ENCODE data around the gene PAIP2. TPM values are rescaled to one million over a fixed set of nuclear protein-coding genes. Genes with fewer than 3 reads are reported as not detected.
A peak's percentile ranks its signal among the peaks of the same experiment; 100 is the strongest.

Gene PAIP2
- total and polyA plus RNA-seq, 9 donors = 68.4 to 142 (median 104) TPM

DNA sequence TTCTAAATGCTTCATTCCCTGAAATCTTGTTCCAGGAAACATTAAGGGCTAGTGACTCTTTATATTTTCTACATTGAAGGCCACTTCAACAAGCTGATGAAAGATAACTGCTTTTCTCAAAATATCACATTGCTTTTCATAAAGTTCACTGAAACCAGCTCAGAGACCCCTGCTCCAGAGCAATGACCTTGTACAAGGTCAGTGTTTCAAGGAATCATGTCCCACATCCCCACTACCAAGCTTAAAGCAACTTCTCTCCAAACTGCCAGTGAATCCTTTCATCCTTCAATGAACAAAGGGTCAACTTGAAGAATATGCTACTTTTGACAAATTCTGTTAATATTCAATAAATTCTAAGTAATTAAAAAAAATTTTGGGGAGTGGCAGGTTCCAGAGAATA lies 74.2 kb downstream of the PAIP2 start:
- Histone ChIP-seq H3K27me3 (no peaks in the 10 kb centered on the region), H3K9me3 (no peaks in the 10 kb centered on the region), H3K36me3 (no peaks in the 10 kb centered on the region), H3K4me1 (ENCODE audit: insufficient read depth) (peaks cover 5% of the 10 kb centered on the region), H3K4me3 (no peak overlapping the region), H3K27ac (no peak overlapping the region)
- intact Hi-C loops (cut with DNase I) = loop anchor here in 1 of 4 donors (5.0 kb wide), 1 partner anchor 101 kb away; no protein-coding TSS in a partner anchor
- DNase-seq = no peak
- TF ChIP-seq EP300 (IDR thresholded peaks at IDR 0.05) = no peak
- TF ChIP-seq POLR2A (IDR thresholded peaks at IDR 0.05) = no peak

DNA sequence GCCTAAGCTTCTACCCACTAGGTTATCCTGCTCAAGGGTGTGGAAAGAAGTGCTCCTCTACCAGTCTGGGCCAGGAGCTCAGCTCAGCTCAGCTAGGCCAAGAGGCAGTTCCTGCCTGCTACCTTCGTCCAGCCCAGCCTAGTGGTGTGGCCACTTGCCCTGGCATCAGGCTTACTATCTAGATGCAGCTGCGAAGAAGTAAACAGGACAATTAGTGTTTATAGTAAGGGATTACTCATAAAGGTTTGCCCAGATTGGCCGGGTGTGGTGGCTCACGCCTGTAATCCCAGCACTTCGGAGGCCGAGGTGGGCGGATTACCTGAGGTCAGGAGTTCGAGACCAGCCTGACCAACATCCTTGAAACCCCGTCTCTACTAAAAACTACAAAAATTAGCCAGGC lies 75.0 kb downstream of the PAIP2 start:
- H3K36me3 ChIP-seq = no peaks in the 10 kb centered on the region
- intact Hi-C loops (cut with DNase I) = loop anchor here in 1 of 4 donors (5.0 kb wide), 1 partner anchor 101 kb away; no protein-coding TSS in a partner anchor
- H3K4me3 ChIP-seq = no peak overlapping the region
- no peak for DNase-seq
- no peaks in the 10 kb centered on the region for H3K27me3 ChIP-seq
- no peaks in the 10 kb centered on the region for H3K9me3 ChIP-seq
- 71 to 82% (median 80%) methylated on average over 9 of the region's 9 CpGs for WGBS, 3 donors
- H3K4me1 ChIP-seq (ENCODE audit: insufficient read depth) = peaks cover 5% of the 10 kb centered on the region
- TF ChIP-seq POLR2A (IDR thresholded peaks at IDR 0.05) (no peak), EP300 (IDR thresholded peaks at IDR 0.05) (no peak)
- TF ChIP-seq, protein P1, sequence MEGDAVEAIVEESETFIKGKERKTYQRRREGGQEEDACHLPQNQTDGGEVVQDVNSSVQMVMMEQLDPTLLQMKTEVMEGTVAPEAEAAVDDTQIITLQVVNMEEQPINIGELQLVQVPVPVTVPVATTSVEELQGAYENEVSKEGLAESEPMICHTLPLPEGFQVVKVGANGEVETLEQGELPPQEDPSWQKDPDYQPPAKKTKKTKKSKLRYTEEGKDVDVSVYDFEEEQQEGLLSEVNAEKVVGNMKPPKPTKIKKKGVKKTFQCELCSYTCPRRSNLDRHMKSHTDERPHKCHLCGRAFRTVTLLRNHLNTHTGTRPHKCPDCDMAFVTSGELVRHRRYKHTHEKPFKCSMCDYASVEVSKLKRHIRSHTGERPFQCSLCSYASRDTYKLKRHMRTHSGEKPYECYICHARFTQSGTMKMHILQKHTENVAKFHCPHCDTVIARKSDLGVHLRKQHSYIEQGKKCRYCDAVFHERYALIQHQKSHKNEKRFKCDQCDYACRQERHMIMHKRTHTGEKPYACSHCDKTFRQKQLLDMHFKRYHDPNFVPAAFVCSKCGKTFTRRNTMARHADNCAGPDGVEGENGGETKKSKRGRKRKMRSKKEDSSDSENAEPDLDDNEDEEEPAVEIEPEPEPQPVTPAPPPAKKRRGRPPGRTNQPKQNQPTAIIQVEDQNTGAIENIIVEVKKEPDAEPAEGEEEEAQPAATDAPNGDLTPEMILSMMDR (IDR thresholded peaks at IDR 0.05) = no peak
- H3K27ac ChIP-seq = peak overlapping the region in 1 of 2 donors; percentile 4

DNA sequence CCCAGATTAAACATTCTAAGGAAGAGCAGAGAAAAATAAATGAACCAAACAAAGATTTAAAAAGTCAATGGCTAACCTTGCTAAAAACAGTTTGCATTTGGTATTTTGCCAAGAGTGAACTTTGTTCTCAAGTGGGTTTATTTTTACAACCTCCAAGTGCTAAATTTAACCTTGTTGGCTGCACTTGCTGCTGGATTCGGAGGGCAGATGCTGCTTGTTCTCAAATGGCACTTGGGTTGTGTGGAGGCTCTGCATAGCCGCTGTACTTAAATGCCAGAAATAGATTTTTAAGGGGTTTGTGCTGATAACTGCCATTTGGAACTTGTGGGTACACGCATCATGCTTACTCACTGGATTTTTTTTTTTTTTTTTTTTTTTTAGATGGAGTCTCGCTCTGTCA lies 75.6 kb downstream of the PAIP2 start:
- H3K27ac ChIP-seq = no peak overlapping the region
- WGBS, 3 donors = 17 to 27% (median 25%) methylated on average over 4 of the region's 4 CpGs
- H3K36me3 ChIP-seq = no peaks in the 10 kb centered on the region
- no peak overlapping the region for H3K4me3 ChIP-seq
- intact Hi-C loops (cut with DNase I) = loop anchor here in 1 of 4 donors (5.0 kb wide), 1 partner anchor 100 kb away; no protein-coding TSS in a partner anchor
- peaks cover 5% of the 10 kb centered on the region for H3K4me1 ChIP-seq (ENCODE audit: insufficient read depth)
- TF ChIP-seq EP300 (IDR thresholded peaks at IDR 0.05) (no peak), POLR2A (IDR thresholded peaks at IDR 0.05) (no peak)
- TF ChIP-seq, protein P1 (IDR thresholded peaks at IDR 0.05) = no peak
- DNase-seq = peak in 2 of 5 donors; percentile 50 to 52
- H3K27me3 ChIP-seq = no peaks in the 10 kb centered on the region
- no peaks in the 10 kb centered on the region for H3K9me3 ChIP-seq

DNA sequence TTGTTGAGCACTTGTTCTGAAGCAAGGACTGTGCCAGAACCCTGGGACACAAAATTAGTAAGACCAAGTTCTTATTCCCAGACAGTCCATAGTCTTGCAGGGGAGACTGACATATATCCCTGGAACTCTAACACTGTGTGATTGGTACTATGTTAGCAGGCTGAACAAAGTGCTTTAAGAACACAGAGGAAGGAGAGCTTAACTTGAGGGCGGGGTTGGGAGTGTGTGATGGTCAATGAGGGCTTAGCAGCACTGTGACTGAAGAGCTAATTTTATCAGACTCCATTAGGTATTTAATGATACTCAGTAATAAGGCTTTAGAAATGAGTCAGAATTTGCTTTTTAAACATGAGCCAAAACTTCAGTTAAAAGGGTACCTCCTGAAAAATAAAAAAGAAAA lies 77.1 kb downstream of the PAIP2 start:
- WGBS, 3 donors = 88 to 96% (median 91%) methylated on average over 1 of the region's 1 CpG
- Histone ChIP-seq H3K4me3 (no peak overlapping the region), H3K27me3 (no peaks in the 10 kb centered on the region), H3K36me3 (no peaks in the 10 kb centered on the region), H3K4me1 (ENCODE audit: insufficient read depth) (peaks cover 5% of the 10 kb centered on the region), H3K27ac (no peak overlapping the region), H3K9me3 (no peaks in the 10 kb centered on the region)
- no peak for DNase-seq
- TF ChIP-seq POLR2A (IDR thresholded peaks at IDR 0.05) (no peak), EP300 (IDR thresholded peaks at IDR 0.05) (no peak)
- TF ChIP-seq, protein P1 (IDR thresholded peaks at IDR 0.05) = no peak
- intact Hi-C loops (cut with DNase I) = loop anchor here in 1 of 4 donors (5.0 kb wide), 1 partner anchor 99 kb away; no protein-coding TSS in a partner anchor

Small RNAs within 50 kb of the gene (small RNA-seq; reads per million reads assigned to genes)
- not detected for gene RNA5SP195

Other genes with a start within 250 kb of the PAIP2 start
- gene SIL1, start 143.5 kb upstream of the PAIP2 start, total RNA-seq = 10 to 100 TPM; 15.7 to 45.2 (median 34.9) TPM
- 10 to 100 TPM; 29.5 to 93.0 TPM for gene SIL1, start 143.5 kb upstream of the PAIP2 start, polyA plus RNA-seq
- 100 to 1,000 TPM; 184 to 297 (median 227) TPM for gene MATR3, start 48.1 kb upstream of the PAIP2 start, total RNA-seq
- 100 to 1,000 TPM; 174 to 222 TPM for gene MATR3, start 48.1 kb upstream of the PAIP2 start, polyA plus RNA-seq
- 10 to 100 TPM in 1 of 7 donors, 1 to 10 TPM in 3, under 1 TPM in 1, not detected in 2; 0.10 to 14.5 (median 1.2) TPM for gene SLC23A1, start 41.4 kb downstream of the PAIP2 start, total RNA-seq
- gene SLC23A1, start 41.4 kb downstream of the PAIP2 start, polyA plus RNA-seq = under 1 TPM in 1 of 2 donors, not detected in 1; 0.05 TPM
- gene MZB1, start 48.1 kb downstream of the PAIP2 start, total RNA-seq = 1 to 10 TPM in 3 of 7 donors, under 1 TPM in 3, not detected in 1; 0.50 to 1.8 (median 1.2) TPM
- 1 to 10 TPM in 1 of 2 donors, under 1 TPM in 1; 0.91 to 1.7 TPM for gene MZB1, start 48.1 kb downstream of the PAIP2 start, polyA plus RNA-seq
- 1 to 10 TPM in 4 of 7 donors, under 1 TPM in 3; 0.60 to 2.0 (median 1.0) TPM for gene PROB1, start 53.2 kb downstream of the PAIP2 start, total RNA-seq
- 1 to 10 TPM in 1 of 2 donors, under 1 TPM in 1; 0.65 to 1.0 TPM for gene PROB1, start 53.2 kb downstream of the PAIP2 start, polyA plus RNA-seq
- gene SPATA24, start 62.2 kb downstream of the PAIP2 start, total RNA-seq = 1 to 10 TPM; 2.1 to 4.7 (median 3.3) TPM
- 1 to 10 TPM; 6.5 to 6.7 TPM for gene SPATA24, start 62.2 kb downstream of the PAIP2 start, polyA plus RNA-seq
- gene DNAJC18, start 97.7 kb downstream of the PAIP2 start, total RNA-seq = 10 to 100 TPM in 6 of 7 donors, 1 to 10 TPM in 1; 5.2 to 31.0 (median 22.4) TPM
- gene DNAJC18, start 97.7 kb downstream of the PAIP2 start, polyA plus RNA-seq = 10 to 100 TPM; 11.1 to 35.6 TPM
- gene ECSCR, start 120.9 kb downstream of the PAIP2 start, total RNA-seq = 10 to 100 TPM in 3 of 7 donors, 1 to 10 TPM in 4; 4.4 to 17.5 (median 7.2) TPM
- gene ECSCR, start 120.9 kb downstream of the PAIP2 start, polyA plus RNA-seq = 10 to 100 TPM; 32.8 to 43.5 TPM
- gene SMIM33, start 129.2 kb downstream of the PAIP2 start, total RNA-seq = not detected
- not detected for gene SMIM33, start 129.2 kb downstream of the PAIP2 start, polyA plus RNA-seq
- gene STING1, start 140.9 kb downstream of the PAIP2 start, total RNA-seq = 10 to 100 TPM; 36.8 to 74.6 (median 53.8) TPM
- 10 to 100 TPM; 47.6 to 49.9 TPM for gene STING1, start 140.9 kb downstream of the PAIP2 start, polyA plus RNA-seq
- 100 to 1,000 TPM in 4 of 7 donors, 10 to 100 TPM in 3; 66.8 to 144 (median 117) TPM for gene UBE2D2, start 219.5 kb downstream of the PAIP2 start, total RNA-seq
- gene UBE2D2, start 219.5 kb downstream of the PAIP2 start, polyA plus RNA-seq = 100 to 1,000 TPM in 1 of 2 donors, 10 to 100 TPM in 1; 79.7 to 230 TPM

Measured in ovary (tissue), 9 donors.